Measurements from ENCODE around the gene ANKLE1. TPM values are rescaled to one million over a fixed set of nuclear protein-coding genes. Genes with fewer than 3 reads are reported as not detected.

ANKLE1 gene
- total RNA-seq, 2 donors from 2014 or later: 1.2 TPM; not detected in 1

DNA sequence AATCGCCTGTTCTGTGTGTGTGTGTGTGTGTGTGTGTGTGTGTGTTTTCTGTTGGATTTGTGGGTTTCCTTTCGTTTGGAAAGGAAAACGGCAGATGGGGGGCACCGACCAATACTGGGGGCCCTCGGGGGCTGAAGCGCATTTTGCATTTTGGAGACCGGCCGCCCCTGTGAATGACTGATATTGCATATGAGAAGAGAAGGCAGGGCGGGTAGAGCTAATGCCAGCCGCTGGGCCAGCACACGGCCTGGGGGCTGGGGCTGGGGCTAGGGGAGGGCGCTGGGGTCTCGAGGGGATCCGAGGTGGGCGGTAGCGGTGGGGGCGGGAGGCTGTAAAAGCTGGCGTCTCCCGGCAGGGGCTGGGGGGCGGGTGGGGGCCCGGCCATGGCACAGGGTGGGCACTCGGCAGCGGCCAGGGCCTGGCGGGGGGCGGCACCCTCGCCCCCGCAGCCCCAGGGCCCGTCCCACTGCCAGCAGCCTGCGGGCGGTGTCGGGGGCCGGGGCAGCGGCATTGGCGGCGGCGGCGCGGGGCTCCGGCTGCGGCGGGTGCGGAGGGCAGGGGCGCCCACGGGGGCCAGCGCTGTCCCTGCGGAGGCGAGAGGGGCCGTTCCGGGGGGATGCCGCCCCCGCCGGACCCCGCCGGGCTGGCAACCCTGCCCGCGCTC is 41.7 kb downstream of the ANKLE1 start:
- Histone ChIP-seq H3K4me3 (peak overlapping the region; percentile 36), H3K27ac (no peak overlapping the region), H3K27me3 (replicated peaks; ENCODE audit: insufficient read depth) (no peaks in the 10 kb centered on the region), H3K4me1 (ENCODE audit: control insufficient read depth in 1 of 2, low read depth in 2 of 2) (peaks cover 17 to 41% of the 10 kb centered on the region in 2 donors), H3K9me3 (no peaks in the 10 kb centered on the region), H3K36me3 (peaks cover 21% of the 10 kb centered on the region)
- no peak for ATAC-seq (ENCODE audit: insufficient number of reproducible peaks, low FRiP score, low read depth)
- DNase-seq (ENCODE audit: low spot score): no peak
- TF ChIP-seq, protein P1, sequence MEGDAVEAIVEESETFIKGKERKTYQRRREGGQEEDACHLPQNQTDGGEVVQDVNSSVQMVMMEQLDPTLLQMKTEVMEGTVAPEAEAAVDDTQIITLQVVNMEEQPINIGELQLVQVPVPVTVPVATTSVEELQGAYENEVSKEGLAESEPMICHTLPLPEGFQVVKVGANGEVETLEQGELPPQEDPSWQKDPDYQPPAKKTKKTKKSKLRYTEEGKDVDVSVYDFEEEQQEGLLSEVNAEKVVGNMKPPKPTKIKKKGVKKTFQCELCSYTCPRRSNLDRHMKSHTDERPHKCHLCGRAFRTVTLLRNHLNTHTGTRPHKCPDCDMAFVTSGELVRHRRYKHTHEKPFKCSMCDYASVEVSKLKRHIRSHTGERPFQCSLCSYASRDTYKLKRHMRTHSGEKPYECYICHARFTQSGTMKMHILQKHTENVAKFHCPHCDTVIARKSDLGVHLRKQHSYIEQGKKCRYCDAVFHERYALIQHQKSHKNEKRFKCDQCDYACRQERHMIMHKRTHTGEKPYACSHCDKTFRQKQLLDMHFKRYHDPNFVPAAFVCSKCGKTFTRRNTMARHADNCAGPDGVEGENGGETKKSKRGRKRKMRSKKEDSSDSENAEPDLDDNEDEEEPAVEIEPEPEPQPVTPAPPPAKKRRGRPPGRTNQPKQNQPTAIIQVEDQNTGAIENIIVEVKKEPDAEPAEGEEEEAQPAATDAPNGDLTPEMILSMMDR (IDR thresholded peaks at IDR 0.05): no peak

GRCh38 chr19:17323964-17324332 is 42.2 kb downstream of the ANKLE1 start:
- peaks cover 17% of the 10 kb centered on the region for H3K36me3 ChIP-seq
- TF ChIP-seq, protein P1 (IDR thresholded peaks at IDR 0.05): no peak
- ATAC-seq (ENCODE audit: insufficient number of reproducible peaks, low FRiP score, low read depth) (no peak), DNase-seq (ENCODE audit: low spot score) (no peak)
- no peak overlapping the region for H3K27ac ChIP-seq
- no peaks in the 10 kb centered on the region for H3K27me3 ChIP-seq (replicated peaks; ENCODE audit: insufficient read depth)
- no peaks in the 10 kb centered on the region for H3K9me3 ChIP-seq
- H3K4me1 ChIP-seq (ENCODE audit: control insufficient read depth in 1 of 2, low read depth in 2 of 2): peaks cover 17 to 41% of the 10 kb centered on the region in 2 donors
- no peak overlapping the region for H3K4me3 ChIP-seq

DNA sequence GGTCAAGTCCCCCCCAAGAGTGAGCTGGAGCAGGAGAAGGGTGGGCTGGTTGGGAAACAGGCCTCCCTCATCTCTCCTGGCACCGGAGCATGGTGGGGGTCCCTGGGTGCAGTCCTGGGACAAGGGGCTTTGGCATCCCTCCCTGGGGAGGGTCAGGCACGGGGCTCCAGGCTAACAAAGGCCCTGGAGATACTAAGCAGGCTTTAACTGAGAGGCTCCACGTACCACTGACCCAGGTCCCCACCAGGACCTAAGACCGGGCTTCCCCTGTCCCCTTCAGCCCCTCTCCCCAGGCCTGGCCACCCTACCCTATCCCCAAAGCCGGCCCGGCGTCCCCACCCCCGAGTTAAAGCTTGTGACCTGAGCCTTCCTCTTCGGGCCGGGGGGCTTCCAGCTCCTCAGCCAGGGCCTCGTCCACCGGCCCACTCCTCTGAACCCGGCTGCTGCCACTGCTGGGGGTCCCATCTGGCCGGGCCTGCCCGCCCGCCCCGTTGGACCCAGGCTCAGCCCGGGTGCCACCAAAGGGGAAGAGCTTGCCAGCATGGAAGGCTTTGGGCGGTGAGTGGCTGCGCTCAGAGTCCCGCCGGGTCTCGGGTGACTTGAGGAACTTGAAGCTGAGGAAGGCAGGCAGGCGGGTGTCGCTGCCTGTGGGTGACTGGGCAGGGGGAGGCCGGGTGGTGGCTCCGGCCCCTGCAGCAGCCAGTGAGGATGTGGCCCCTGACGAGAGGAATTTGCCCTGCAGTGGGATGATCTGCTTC is 42.8 kb downstream of the ANKLE1 start:
- peaks cover 16% of the 10 kb centered on the region for H3K36me3 ChIP-seq
- no peak overlapping the region for H3K4me3 ChIP-seq
- ATAC-seq (ENCODE audit: insufficient number of reproducible peaks, low FRiP score, low read depth) (no peak), DNase-seq (ENCODE audit: low spot score) (no peak)
- H3K9me3 ChIP-seq: no peaks in the 10 kb centered on the region
- no peak overlapping the region for H3K27ac ChIP-seq
- H3K4me1 ChIP-seq (ENCODE audit: control insufficient read depth in 1 of 2, low read depth in 2 of 2): peaks cover 17 to 41% of the 10 kb centered on the region in 2 donors
- TF ChIP-seq, protein P1 (IDR thresholded peaks at IDR 0.05): no peak
- no peaks in the 10 kb centered on the region for H3K27me3 ChIP-seq (replicated peaks; ENCODE audit: insufficient read depth)

GRCh38 chr19:17325133-17325532 is 43.4 kb downstream of the ANKLE1 start:
- peaks cover 17 to 41% of the 10 kb centered on the region in 2 donors for H3K4me1 ChIP-seq (ENCODE audit: control insufficient read depth in 1 of 2, low read depth in 2 of 2)
- H3K4me3 ChIP-seq: no peak overlapping the region
- H3K9me3 ChIP-seq: no peaks in the 10 kb centered on the region
- H3K27ac ChIP-seq: no peak overlapping the region
- TF ChIP-seq, protein P1 (IDR thresholded peaks at IDR 0.05): no peak
- DNase-seq (ENCODE audit: low spot score) (no peak), ATAC-seq (ENCODE audit: insufficient number of reproducible peaks, low FRiP score, low read depth) (no peak)
- no peaks in the 10 kb centered on the region for H3K27me3 ChIP-seq (replicated peaks; ENCODE audit: insufficient read depth)
- H3K36me3 ChIP-seq: peaks cover 13% of the 10 kb centered on the region

DNA sequence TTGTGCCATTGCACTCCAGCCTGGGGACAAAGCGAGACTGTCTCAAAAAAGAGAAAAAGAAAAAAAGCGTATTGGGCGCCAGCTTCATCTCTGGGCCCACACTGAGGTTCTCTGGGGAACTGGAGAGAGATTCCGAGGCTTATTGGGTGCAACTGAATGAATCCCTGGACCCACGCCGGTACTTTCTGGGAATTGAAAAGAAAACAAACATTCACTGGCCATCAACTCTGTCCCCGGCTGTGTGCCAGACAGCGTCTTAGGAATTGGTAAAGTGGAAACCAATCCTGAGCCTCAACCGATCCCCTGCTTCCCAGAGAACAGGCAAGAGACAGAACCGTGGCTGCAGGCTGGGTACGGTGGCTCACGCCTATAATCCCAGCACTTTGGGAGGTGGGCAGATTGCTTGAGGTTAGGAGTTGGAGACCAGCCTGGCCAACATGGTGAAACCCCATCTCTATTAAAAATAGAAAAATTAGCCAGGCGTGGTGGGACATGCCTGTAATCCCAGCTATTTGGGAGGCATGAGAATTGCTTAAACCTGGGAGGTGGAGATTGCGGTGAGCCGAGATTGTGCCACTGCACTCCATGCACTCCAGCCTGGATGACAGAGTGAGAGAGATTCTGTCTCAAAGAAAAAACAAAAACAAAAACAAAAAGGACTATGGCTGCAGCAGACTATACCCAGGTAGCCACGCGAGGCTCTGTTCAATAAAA is 44.3 kb downstream of the ANKLE1 start:
- no peak for ATAC-seq (ENCODE audit: insufficient number of reproducible peaks, low FRiP score, low read depth)
- Histone ChIP-seq H3K27ac (peak overlapping the region in 1 of 2 donors; percentile 28), H3K9me3 (no peaks in the 10 kb centered on the region), H3K36me3 (peaks cover 10% of the 10 kb centered on the region), H3K4me1 (ENCODE audit: control insufficient read depth in 1 of 2, low read depth in 2 of 2) (peaks cover 17 to 41% of the 10 kb centered on the region in 2 donors), H3K27me3 (replicated peaks; ENCODE audit: insufficient read depth) (no peaks in the 10 kb centered on the region), H3K4me3 (no peak overlapping the region)
- DNase-seq (ENCODE audit: low spot score): peak; percentile 68
- TF ChIP-seq, protein P1 (IDR thresholded peaks at IDR 0.05): no peak

Measured in thoracic aorta (tissue), 2 donors.